Neural cell (in vitro differentiated cells): ENCODE measurements around the gene EPC2.

Source experiments
- EP300 ChIP-seq: fragments of 450-650 bp; conservative IDR thresholded peaks from 2 replicates; pipeline ENCODE4 v1.6.1; 2014; ENCODE audit warnings: antibody characterized with exemption, mild to moderate bottlenecking, moderate library complexity; ENCODE audit not compliant: poor library complexity, severe bottlenecking
- EZH2 ChIP-seq: fragments of 200-600, 300-800 bp; shearing (Covaris generic), sonication (generic); IDR thresholded peaks from 2 replicates; pipeline ENCODE4 v1.6.1; 2014; ENCODE audit warnings: antibody characterized with exemption, low read length, borderline replicate concordance, mild to moderate bottlenecking; ENCODE audit not compliant: insufficient read depth, poor library complexity, severe bottlenecking
- MXI1 ChIP-seq: fragments of 450-650 bp; conservative IDR thresholded peaks from 2 replicates; pipeline ENCODE4 v1.6.1; 2014; ENCODE audit warnings: antibody characterized with exemption, mild to moderate bottlenecking; ENCODE audit not compliant: poor library complexity, severe bottlenecking
- POLR2AphosphoS5 ChIP-seq: IDR thresholded peaks from 2 replicates; pipeline ENCODE4 v1.6.1; 2012
- RAD21 ChIP-seq: fragments of 450-650 bp; conservative IDR thresholded peaks from 2 replicates; pipeline ENCODE4 v1.6.1; 2014; ENCODE audit warnings: antibody characterized with exemption, mild to moderate bottlenecking, moderate library complexity
- SMC3 ChIP-seq: fragments of 450-650 bp; conservative IDR thresholded peaks from 2 replicates; pipeline ENCODE4 v1.6.1; 2014; ENCODE audit warnings: antibody characterized with exemption, mild to moderate bottlenecking, moderate library complexity; ENCODE audit not compliant: poor library complexity
- TAF1 ChIP-seq: IDR thresholded peaks from 2 replicates; pipeline ENCODE4 v1.6.1; 2012; ENCODE audit warnings: low read depth
- TF ChIP-seq, protein P1 (sequence below): fragments of 450-650 bp; IDR thresholded peaks from 2 replicates; pipeline ENCODE4 v1.5.1; 2014; ENCODE audit warnings: antibody characterized with exemption, mild to moderate bottlenecking, moderate library complexity; ENCODE audit not compliant: poor library complexity, severe bottlenecking
- TF ChIP-seq, protein P2 (sequence below): IDR thresholded peaks from 2 replicates; pipeline ENCODE4 v1.6.1; 2012; ENCODE audit warnings: borderline replicate concordance

DNA sequence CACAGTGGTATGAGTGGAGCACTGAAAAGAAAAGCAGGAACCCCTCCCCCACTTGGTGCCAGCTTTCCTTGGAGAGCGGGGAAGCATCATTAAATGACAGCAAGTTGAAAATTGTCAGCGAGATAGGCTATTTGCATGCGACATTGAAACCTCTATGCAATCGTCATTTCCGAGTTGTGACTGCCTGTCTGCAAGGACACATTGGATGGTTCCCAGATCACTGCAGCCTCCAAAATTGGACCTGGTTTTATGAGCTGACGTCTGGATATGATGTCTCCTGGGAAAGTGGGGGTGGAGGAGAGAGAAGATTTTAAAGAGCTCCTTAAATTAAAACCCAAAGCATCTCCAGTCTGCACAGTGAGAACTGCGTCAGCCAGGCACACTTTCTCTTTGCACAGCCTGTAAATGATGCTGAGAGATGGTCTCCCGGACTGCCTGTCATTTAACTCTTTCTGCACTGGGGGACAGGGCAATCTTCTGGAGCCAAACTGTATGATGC lies 172.7 kb downstream of the EPC2 start:
- TF ChIP-seq EZH2 (no peak), MXI1 (no peak), SMC3 (peak; percentile 63), POLR2AphosphoS5 (peak; percentile 88), EP300 (peak; percentile 99), TAF1 (peak; percentile 68), RAD21 (peak; percentile 66)
- TF ChIP-seq, protein P1, sequence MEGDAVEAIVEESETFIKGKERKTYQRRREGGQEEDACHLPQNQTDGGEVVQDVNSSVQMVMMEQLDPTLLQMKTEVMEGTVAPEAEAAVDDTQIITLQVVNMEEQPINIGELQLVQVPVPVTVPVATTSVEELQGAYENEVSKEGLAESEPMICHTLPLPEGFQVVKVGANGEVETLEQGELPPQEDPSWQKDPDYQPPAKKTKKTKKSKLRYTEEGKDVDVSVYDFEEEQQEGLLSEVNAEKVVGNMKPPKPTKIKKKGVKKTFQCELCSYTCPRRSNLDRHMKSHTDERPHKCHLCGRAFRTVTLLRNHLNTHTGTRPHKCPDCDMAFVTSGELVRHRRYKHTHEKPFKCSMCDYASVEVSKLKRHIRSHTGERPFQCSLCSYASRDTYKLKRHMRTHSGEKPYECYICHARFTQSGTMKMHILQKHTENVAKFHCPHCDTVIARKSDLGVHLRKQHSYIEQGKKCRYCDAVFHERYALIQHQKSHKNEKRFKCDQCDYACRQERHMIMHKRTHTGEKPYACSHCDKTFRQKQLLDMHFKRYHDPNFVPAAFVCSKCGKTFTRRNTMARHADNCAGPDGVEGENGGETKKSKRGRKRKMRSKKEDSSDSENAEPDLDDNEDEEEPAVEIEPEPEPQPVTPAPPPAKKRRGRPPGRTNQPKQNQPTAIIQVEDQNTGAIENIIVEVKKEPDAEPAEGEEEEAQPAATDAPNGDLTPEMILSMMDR: no peak
- TF ChIP-seq, protein P2, sequence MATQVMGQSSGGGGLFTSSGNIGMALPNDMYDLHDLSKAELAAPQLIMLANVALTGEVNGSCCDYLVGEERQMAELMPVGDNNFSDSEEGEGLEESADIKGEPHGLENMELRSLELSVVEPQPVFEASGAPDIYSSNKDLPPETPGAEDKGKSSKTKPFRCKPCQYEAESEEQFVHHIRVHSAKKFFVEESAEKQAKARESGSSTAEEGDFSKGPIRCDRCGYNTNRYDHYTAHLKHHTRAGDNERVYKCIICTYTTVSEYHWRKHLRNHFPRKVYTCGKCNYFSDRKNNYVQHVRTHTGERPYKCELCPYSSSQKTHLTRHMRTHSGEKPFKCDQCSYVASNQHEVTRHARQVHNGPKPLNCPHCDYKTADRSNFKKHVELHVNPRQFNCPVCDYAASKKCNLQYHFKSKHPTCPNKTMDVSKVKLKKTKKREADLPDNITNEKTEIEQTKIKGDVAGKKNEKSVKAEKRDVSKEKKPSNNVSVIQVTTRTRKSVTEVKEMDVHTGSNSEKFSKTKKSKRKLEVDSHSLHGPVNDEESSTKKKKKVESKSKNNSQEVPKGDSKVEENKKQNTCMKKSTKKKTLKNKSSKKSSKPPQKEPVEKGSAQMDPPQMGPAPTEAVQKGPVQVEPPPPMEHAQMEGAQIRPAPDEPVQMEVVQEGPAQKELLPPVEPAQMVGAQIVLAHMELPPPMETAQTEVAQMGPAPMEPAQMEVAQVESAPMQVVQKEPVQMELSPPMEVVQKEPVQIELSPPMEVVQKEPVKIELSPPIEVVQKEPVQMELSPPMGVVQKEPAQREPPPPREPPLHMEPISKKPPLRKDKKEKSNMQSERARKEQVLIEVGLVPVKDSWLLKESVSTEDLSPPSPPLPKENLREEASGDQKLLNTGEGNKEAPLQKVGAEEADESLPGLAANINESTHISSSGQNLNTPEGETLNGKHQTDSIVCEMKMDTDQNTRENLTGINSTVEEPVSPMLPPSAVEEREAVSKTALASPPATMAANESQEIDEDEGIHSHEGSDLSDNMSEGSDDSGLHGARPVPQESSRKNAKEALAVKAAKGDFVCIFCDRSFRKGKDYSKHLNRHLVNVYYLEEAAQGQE: peak; percentile 94
